GM12874 (cell line): ENCODE data around the gene RAB12.

Source experiments
- TF ChIP-seq, protein P1 (sequence below): IDR thresholded peaks from 2 replicates; pipeline ENCODE4 v1.5.1; 2011; ENCODE audit warnings: low read depth, mild to moderate bottlenecking, control low read depth, low read length, moderate library complexity; ENCODE audit not compliant: insufficient read depth

RAB12 gene

DNA sequence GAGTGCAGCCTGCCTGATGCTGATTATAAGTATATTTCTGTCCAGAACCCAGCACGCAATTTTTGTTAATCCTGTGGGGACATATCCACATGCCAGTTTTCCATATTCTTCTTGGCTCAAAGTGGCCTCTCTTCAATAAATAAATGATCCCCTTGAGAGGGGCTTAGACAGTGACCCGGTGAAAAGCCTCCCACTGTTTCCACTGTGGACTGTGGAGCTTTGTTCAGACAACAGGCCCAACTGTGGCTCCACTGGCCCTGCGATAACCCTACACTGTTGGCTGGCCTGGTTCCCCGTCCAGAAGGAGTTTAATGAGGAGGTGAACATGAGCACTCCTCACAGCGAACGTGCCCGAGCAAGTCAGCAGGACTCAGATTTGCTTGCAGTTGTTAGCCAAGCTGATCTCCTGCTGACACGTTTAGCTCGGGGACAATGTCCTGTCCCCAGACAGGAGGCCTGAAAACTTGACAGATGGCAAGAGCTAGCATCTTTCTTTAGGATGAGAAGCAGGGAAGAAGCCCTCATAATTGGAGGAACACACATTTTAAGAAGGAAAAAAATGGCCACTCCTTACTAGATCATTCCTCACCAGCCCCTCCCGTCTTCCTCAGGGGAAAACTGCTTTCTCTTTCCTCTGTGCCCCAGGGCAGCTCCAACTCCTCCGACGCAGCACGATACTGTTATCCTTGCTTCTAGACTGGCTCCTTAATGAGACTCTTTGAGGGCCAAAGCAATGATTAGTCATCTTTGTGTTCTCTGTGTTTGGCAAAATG, 76.1 kb downstream of the RAB12 start:
- TF ChIP-seq, protein P1, sequence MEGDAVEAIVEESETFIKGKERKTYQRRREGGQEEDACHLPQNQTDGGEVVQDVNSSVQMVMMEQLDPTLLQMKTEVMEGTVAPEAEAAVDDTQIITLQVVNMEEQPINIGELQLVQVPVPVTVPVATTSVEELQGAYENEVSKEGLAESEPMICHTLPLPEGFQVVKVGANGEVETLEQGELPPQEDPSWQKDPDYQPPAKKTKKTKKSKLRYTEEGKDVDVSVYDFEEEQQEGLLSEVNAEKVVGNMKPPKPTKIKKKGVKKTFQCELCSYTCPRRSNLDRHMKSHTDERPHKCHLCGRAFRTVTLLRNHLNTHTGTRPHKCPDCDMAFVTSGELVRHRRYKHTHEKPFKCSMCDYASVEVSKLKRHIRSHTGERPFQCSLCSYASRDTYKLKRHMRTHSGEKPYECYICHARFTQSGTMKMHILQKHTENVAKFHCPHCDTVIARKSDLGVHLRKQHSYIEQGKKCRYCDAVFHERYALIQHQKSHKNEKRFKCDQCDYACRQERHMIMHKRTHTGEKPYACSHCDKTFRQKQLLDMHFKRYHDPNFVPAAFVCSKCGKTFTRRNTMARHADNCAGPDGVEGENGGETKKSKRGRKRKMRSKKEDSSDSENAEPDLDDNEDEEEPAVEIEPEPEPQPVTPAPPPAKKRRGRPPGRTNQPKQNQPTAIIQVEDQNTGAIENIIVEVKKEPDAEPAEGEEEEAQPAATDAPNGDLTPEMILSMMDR: no peak

DNA sequence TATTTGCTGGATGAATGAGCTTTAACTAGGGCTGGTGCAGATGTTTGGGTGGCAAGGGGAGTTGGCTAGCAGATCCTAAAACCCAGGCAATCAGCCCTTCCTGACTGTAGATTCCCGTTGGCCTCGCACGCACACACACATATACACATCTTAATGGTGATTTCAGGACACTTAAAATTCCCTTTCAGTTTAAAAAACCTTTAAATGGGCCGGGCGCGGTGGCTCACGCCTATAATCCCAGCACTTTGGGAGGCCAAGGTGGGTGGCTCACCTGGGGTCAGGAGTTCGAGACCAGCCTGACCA, 76.6 kb downstream of the RAB12 start:
- TF ChIP-seq, protein P1: no peak

DNA sequence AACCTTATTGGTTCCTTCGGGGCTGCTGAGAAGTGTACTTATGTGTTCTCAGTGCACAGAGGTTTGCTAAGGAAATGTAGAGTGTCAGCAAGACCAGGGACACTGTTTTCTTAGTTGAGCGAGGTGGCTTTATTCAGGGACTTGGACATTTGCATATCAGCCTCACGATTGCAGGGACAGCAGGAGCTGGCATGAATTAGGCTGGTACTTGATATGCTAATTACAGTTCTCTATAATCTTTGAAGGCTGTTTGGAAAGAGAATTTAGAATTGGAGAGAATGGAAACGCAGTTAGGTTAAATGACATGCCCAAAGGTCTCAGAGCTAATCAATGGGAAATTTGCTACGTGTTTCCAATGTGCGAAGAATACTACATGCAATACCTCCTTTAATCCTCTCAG, 77.4 kb downstream of the RAB12 start:
- TF ChIP-seq, protein P1: no peak

DNA sequence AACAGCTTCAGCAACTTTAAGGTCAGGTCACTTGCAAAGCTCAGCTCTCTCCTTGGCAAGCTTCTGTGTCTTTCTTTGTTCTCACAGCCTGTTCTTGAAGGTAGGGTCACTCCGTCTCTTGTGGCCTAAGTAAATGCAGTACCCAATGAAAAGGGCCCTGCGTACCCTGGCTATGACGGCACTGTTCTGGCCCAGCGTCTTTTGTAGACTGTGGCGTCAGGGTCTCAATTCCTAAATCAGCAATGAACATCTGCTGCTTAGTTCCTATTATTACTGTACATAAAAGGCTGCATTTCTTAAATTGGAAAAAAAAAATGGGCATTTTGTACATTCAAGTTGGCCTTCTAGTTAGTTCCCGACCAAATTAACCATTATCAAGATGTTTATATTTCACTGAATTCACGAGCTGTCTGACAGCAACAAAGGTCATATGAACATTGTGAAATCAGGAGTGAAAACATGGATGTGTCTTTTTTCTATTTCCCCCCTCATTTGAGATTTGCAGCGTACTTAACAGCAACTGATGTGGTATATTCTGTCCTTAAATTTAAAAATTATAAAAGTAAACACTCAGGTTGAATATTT, 79.1 kb downstream of the RAB12 start:
- TF ChIP-seq, protein P1: no peak

DNA sequence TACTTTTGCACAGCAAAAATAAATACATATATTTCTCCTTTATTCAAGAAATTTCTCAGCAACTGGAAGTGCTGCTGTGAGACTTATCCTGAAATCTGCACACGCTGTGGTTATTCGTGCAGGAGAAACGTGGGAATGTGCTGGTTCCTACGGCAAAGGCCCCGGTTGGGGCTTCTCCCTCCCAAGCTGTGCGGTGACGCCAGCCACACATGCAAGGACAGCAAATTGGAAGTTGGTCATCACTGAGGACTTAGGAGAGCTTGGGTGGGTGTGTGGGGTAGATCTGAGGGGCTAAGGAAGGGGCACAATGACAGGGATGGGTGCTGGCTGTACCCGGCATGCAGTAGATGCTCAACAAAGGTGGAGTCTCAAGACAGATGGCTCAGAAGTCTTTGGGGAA, 79.6 kb downstream of the RAB12 start:
- TF ChIP-seq, protein P1: no peak
